Endothelial cell (in vitro differentiated cells): Measurements from ENCODE around the gene MNAT1. TPM values are rescaled to one million over a fixed set of nuclear protein-coding genes. Genes with fewer than 3 reads are reported as not detected.

Experiments
- DNase-seq: peaks from one replicate; pipeline ENCODE4 v3.0.0; 2021; ENCODE audit warnings: low spot score
- H3K27ac Mint-ChIP-seq: one replicate; pipeline ENCODE4 v1.8.0; 2021; ENCODE audit warnings: mixed read lengths, inconsistent platforms; ENCODE audit not compliant: unreplicated experiment
- H3K27me3 Mint-ChIP-seq: one replicate; pipeline ENCODE4 v1.8.0; 2021; ENCODE audit warnings: mild to moderate bottlenecking, moderate library complexity, mixed read lengths, inconsistent platforms; ENCODE audit not compliant: unreplicated experiment
- H3K36me3 Mint-ChIP-seq: one replicate; pipeline ENCODE4 v1.8.0; 2021; ENCODE audit warnings: mild to moderate bottlenecking, low read depth, mixed read lengths, inconsistent platforms; ENCODE audit not compliant: unreplicated experiment
- H3K4me1 Mint-ChIP-seq: one replicate; pipeline ENCODE4 v1.8.0; 2021; ENCODE audit warnings: mild to moderate bottlenecking, mixed read lengths, inconsistent platforms; ENCODE audit not compliant: unreplicated experiment
- H3K4me3 Mint-ChIP-seq: one replicate; pipeline ENCODE4 v1.8.0; 2021; ENCODE audit warnings: mild to moderate bottlenecking, mixed read lengths, inconsistent platforms; ENCODE audit not compliant: unreplicated experiment
- H3K9me3 Mint-ChIP-seq: one replicate; pipeline ENCODE4 v1.8.0; 2021; ENCODE audit warnings: mixed read lengths, inconsistent platforms; ENCODE audit not compliant: unreplicated experiment
- CTCF ChIP-seq: fragments of 200-600 bp; sonication (generic); IDR thresholded peaks from one replicate; pipeline ENCODE4 v1.5.0; 2021; ENCODE audit warnings: antibody characterized with exemption; ENCODE audit not compliant: unreplicated experiment
- total RNA-seq: library from RNA; stranded (reverse); fragmentation: NEBNext Ultra II Directional; extraction: Animal tissue kit (Norgen Biotek cat#: 25700); gene quantifications from one replicate; pipeline ENCODE4 v1.2.1, GENCODE V29; 2021; ENCODE audit not compliant: unreplicated experiment

MNAT1 gene
- total RNA-seq, 1 donor from 2014 or later = 27.8 TPM

DNA sequence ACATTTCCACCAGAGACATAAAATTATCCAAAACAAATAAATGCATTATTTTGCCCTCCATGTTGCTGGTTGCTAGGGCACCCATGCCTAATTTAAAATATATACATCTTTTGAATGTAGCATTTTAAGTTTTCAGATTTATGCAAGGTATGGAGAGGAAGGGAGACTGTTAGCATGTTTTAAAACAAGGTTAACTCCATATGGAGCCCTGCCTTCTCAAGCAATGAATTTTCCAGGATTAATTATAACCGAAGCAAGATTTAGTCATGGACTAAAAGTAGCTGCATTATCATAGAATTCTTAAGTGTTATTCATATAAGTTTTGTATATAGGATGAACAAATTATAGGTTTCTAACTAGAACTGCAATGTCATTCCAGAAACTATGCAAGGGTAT is 209.1 kb downstream of the MNAT1 start:
- Mint-ChIP-seq H3K36me3 (no peaks in the 10 kb centered on the region), H3K27ac (no peak overlapping the region), H3K27me3 (peaks cover 4% of the 10 kb centered on the region), H3K9me3 (no peaks in the 10 kb centered on the region), H3K4me1 (peaks cover 6% of the 10 kb centered on the region), H3K4me3 (no peak overlapping the region)
- TF ChIP-seq CTCF = no peak
- no peak for DNase-seq

- no peak for DNase-seq
- Mint-ChIP-seq H3K4me3 (no peak overlapping the region), H3K36me3 (no peaks in the 10 kb centered on the region), H3K27me3 (peaks cover 4% of the 10 kb centered on the region), H3K4me1 (peaks cover 6% of the 10 kb centered on the region), H3K9me3 (no peaks in the 10 kb centered on the region), H3K27ac (no peak overlapping the region)
- no peak for TF ChIP-seq CTCF
Measured at GRCh38 chr14:60944204-60944603, 209.6 kb downstream of the MNAT1 start.

DNA sequence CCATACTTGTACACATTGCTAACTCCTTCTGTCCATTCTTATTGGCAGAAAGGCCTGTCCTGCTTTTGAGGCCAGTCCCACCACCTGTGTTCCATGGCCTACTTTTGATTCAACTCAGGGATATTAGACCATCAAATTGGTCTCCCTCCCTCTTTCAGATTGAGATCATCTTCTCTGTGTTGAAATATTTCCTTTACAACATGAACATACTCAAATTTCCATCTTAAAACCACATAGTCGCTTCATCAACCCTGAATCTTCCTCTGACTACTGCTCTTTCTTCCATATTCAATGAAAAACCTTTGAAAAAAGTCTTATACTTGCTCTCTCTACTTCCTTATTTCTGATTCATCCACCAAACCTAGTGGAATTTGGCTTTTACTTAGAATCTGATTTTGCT is 211.4 kb downstream of the MNAT1 start:
- TF ChIP-seq CTCF = no peak
- no peaks in the 10 kb centered on the region for H3K27me3 Mint-ChIP-seq

DNA sequence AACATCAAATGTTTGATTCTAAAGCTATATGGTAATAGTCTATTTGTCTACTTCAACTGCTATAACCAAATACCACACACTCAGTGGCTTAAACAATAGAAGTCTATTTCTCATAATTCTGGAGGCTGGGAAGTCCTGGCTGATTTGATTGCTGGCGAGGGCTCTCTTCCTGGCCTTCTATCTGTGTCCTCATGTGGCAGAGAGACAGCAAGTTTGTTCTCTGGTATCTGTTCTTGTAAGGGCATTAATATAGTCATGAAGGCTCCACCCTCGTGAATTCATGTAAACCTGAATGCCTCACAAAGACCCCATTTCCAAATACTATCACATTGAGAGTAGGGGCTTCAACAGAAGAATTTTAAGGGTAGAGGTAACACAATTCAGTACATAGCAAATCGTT is 212.2 kb downstream of the MNAT1 start:
- Mint-ChIP-seq H3K4me3 (no peak overlapping the region), H3K36me3 (no peaks in the 10 kb centered on the region), H3K4me1 (peaks cover 6% of the 10 kb centered on the region), H3K27me3 (no peaks in the 10 kb centered on the region), H3K27ac (no peak overlapping the region), H3K9me3 (no peaks in the 10 kb centered on the region)
- TF ChIP-seq CTCF = no peak
- DNase-seq = no peak

More for the DNA sequence above, 211.4 kb downstream of the MNAT1 start:
- peaks cover 6% of the 10 kb centered on the region for H3K4me1 Mint-ChIP-seq
- H3K4me3 Mint-ChIP-seq = no peak overlapping the region
- no peaks in the 10 kb centered on the region for H3K9me3 Mint-ChIP-seq
- no peak for DNase-seq
- H3K27ac Mint-ChIP-seq = no peak overlapping the region
- H3K36me3 Mint-ChIP-seq = no peaks in the 10 kb centered on the region

GRCh38 chr14:60951776-60952435 is 217.3 kb downstream of the MNAT1 start:
- TF ChIP-seq CTCF = no peak
- Mint-ChIP-seq H3K27ac (no peak overlapping the region), H3K9me3 (peaks cover under 1% of the 10 kb centered on the region), H3K4me3 (no peak overlapping the region), H3K27me3 (no peaks in the 10 kb centered on the region), H3K36me3 (peaks cover 6% of the 10 kb centered on the region), H3K4me1 (no peaks in the 10 kb centered on the region)
- no peak for DNase-seq
